Measurements from ENCODE around the gene ZNF30. TPM values are rescaled to one million over a fixed set of nuclear protein-coding genes. Genes with fewer than 3 reads are reported as not detected.

Gene ZNF30
- total RNA-seq, 4 donors from 2014 or later = 0.53 to 2.1 (median 1.8) TPM

GRCh38 chr19:34957830-34958751 lies 31.4 kb downstream of the ZNF30 start:
- no peak for DNase-seq (ENCODE audit: low spot score in 2 of 2)
- H3K4me3 ChIP-seq (ENCODE audit: low read depth, poor library complexity, severe bottlenecking) = no peak overlapping the region
- WGBS, 2 donors = 96% methylated on average over 22 of the region's 22 CpGs
- intact Hi-C loops (cut with DNase I; ENCODE audit: low total_unique reads) = no loop called here
- TF ChIP-seq CTCF (IDR thresholded peaks at IDR 0.05) (no peak), POLR2A (IDR thresholded peaks at IDR 0.05) (no peak)

DNA sequence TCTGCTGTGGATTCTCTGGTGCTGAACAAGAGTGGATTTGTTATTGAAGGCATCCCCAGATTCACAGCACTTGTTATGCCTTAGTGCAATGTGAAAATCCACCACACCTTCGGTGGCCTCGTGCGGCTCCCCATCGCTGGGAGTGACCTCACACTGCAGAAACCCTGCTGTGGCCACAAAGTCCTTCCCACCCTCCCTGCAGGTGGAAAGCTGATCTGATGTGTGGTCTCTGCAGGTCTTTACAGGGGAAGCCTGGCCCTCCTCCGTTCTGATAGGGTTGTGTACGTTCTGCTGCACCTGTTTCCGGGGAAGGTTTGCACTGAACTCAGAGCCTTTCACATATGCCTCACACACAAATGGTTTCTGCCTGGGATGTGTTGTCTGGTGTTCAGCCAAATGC lies 32.3 kb downstream of the ZNF30 start:
- TF ChIP-seq POLR2A (IDR thresholded peaks at IDR 0.05) = no peak
- no peak for TF ChIP-seq CTCF (IDR thresholded peaks at IDR 0.05)
- DNase-seq (ENCODE audit: low spot score in 2 of 2) = peak in 1 of 2 donors; percentile 25
- intact Hi-C loops (cut with DNase I; ENCODE audit: low total_unique reads) = no loop called here
- no peak overlapping the region for H3K4me3 ChIP-seq (ENCODE audit: low read depth, poor library complexity, severe bottlenecking)
- 93 to 95% methylated on average over 7 of the region's 7 CpGs for WGBS, 2 donors

DNA sequence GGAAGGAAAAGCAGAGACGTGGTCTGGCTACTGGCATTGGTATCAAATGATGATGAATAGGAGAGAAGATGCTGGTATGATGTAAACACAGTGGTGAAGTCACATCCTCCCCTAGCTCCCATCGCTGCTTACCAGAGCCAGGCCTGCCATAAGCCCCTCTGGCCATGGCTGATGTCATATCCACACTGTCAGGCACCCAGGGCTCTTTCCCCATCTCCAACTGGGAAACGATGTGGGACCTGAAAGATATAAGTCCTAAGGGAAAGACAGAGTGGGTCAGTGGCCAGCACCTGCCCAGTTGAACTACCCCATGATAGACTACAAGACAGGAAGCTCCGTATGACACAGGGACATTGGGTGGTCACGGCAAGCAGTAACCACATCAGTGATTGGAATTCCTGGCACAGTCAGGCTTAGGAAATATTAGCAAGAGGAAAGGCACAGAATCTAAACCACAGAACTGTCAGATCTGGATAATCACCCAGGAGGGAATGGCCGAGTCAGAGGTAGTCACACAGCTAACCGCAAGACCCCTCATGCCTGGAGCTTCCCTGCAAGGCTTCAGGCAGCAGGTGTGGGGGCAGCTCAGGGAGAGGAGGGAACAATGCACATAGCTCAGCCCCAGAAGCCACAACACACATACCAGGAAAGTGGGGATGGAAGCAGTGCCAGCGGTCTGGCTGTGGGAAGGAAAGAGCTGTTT lies 33.6 kb downstream of the ZNF30 start:
- WGBS, 2 donors = 93 to 97% methylated on average over 8 of the region's 8 CpGs
- DNase-seq (ENCODE audit: low spot score in 2 of 2) = peak in 1 of 2 donors; percentile 43
- no peak for TF ChIP-seq CTCF (IDR thresholded peaks at IDR 0.05)
- TF ChIP-seq POLR2A (IDR thresholded peaks at IDR 0.05) = no peak
- H3K4me3 ChIP-seq (ENCODE audit: low read depth, poor library complexity, severe bottlenecking) = no peak overlapping the region
- intact Hi-C loops (cut with DNase I; ENCODE audit: low total_unique reads) = no loop called here

GRCh38 chr19:34960940-34961679 lies 34.4 kb downstream of the ZNF30 start:
- no peak overlapping the region for H3K4me3 ChIP-seq (ENCODE audit: low read depth, poor library complexity, severe bottlenecking)
- TF ChIP-seq POLR2A (IDR thresholded peaks at IDR 0.05) (no peak), CTCF (IDR thresholded peaks at IDR 0.05) (no peak)
- peak in 1 of 2 donors; percentile 25 for DNase-seq (ENCODE audit: low spot score in 2 of 2)
- 92% methylated on average over 12 of the region's 12 CpGs for WGBS, 2 donors
- intact Hi-C loops (cut with DNase I; ENCODE audit: low total_unique reads) = no loop called here

DNA sequence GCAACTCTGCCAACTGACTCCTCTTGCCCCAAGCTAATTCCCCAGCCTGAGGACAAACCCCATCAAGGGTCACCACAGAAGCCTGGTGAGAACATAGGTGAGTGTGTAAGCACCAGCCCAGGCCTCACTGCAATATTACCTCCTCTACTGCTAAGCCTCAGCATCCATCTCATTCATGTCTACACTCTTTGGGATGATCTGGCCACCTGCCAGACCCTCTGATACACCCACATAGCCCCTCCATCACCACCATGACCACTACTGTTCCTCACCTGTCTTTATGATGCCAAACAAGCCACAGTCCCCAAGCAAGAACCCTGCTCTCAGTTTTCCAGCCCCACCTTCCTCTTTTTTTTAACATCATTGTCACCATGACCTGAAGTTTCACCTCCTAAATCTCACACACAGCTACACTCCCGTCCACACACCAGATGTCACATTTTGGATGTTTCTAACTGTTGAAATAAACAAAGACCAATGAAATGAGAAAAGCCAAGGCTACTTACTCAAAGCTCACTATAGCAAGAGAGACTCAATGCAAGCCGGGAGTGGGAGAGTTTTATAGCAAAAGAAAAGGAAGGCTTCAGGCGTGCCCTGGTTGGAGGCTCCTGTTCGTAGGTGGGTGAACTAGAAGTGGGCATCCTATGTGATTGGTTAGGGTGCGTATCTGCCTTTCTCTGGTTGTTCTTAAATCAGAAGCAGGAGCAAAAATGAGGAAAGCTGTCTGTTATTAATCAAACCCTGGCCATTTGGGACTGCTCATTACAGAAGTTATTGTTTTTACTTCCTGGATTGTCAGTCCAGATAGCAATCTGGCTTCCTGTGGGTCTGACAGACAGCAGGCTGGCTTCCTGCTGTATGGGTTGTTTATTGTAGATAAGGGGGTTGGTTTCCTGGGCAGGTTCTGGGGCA lies 35.3 kb downstream of the ZNF30 start:
- H3K4me3 ChIP-seq (ENCODE audit: low read depth, poor library complexity, severe bottlenecking) = no peak overlapping the region
- TF ChIP-seq POLR2A (IDR thresholded peaks at IDR 0.05) (no peak), CTCF (IDR thresholded peaks at IDR 0.05) (no peak)
- 72 to 75% methylated on average over 5 of the region's 5 CpGs for WGBS, 2 donors
- intact Hi-C loops (cut with DNase I; ENCODE audit: low total_unique reads) = no loop called here
- DNase-seq (ENCODE audit: low spot score in 2 of 2) = peak in 1 of 2 donors; percentile 65
